ENCODE data around the gene CKB. TPM values are rescaled to one million over a fixed set of nuclear protein-coding genes. Genes with fewer than 3 reads are reported as not detected.

CKB gene
- polyA plus RNA-seq, 1 donor (not counting 4 experiments of a cell fraction or from before 2014, with no cell fraction given), result 10.0 TPM

DNA sequence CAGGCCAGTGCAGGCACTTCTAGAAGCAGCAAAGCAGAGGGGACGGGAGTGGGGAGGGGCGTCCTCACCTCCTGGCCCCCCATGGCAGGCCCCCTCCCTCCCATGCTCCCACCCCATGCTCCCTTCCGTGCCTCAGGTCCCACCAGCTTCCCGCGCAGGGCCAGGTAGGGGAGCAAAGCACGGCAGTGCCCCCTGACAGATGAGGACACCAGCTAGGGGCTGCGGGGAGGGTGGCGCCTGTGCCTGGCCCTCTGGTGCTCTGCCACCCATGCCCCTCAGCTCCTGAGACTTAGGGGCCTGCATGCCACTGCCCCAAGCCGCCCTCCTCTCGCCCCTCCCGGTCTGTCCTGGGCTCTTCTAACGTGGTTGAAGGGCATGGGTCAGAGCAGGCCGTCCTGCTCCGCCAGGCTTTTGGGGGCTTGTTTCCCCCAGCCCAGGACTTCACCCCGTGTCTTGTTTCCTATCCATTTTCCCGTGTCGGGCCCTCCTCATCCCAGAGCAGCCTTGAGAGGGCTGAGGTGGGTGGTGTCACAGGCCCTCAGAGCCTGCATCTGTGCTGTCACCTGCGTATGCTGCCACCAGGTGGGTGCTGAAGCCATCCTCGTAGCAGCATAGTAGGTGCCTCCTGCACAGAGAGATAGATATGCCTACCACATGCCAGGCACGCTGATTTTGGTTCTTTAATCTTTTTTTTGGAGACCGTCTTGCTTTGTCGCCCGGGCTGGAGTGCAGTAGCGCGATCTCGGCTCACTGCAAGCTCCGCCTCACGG lies 16.6 kb upstream of the CKB start:
- no peak overlapping the region for H3K9ac ChIP-seq (ENCODE audit: control insufficient read depth, extremely low read depth, insufficient read depth, low read length)
- TF ChIP-seq CTCF (optimal IDR thresholded peaks at IDR 0.05 in 1 of 3, IDR thresholded peaks at IDR 0.05 in 1 of 3, conservative IDR thresholded peaks at IDR 0.05 in 1 of 3; ENCODE audit: extremely low read depth in 1 of 3, insufficient read depth in 2 of 3, low read length in 3 of 3) (no peak), EZH2 (IDR thresholded peaks at IDR 0.05; ENCODE audit: low read length) (no peak)
- FAIRE-seq (no peak), DNase-seq (ENCODE audit: low read depth, low spot score) (no peak)
- H3K36me3 ChIP-seq (ENCODE audit: control insufficient read depth in 2 of 2, extremely low read depth in 1 of 2, insufficient read depth in 2 of 2, low read length in 2 of 2), result peaks cover 0 to 8% of the 10 kb centered on the region in 2 experiments
- no peak overlapping the region for H2AFZ ChIP-seq (ENCODE audit: control insufficient read depth, low read length)
- H3K27me3 ChIP-seq (ENCODE audit: control insufficient read depth, extremely low read depth, insufficient read depth, low read length), result no peaks in the 10 kb centered on the region
- H3K4me2 ChIP-seq (ENCODE audit: control insufficient read depth, extremely low read depth, insufficient read depth, low read depth, low read length), result no peak overlapping the region
- H3K4me1 ChIP-seq (ENCODE audit: control insufficient read depth, extremely low read depth, insufficient read depth, low read length), result peaks cover 31% of the 10 kb centered on the region
- no peaks in the 10 kb centered on the region for H3K79me2 ChIP-seq (ENCODE audit: control insufficient read depth, insufficient read depth, low read length)
- H3K27ac ChIP-seq (ENCODE audit: control insufficient read depth, insufficient read depth, low read length), result no peak overlapping the region
- dilution Hi-C loops (cut with MboI; ENCODE audit: extremely low pct_ligation_motif_present, low sequenced_read_pairs), result no loop called here
- H3K4me3 ChIP-seq (ENCODE audit: control insufficient read depth in 2 of 3, extremely low read depth in 1 of 3, insufficient read depth in 2 of 3, low read depth in 1 of 3, low read length in 3 of 3), result no peak overlapping the region
- H4K20me1 ChIP-seq (ENCODE audit: control insufficient read depth, extremely low read depth, insufficient read depth, low read length), result no peaks in the 10 kb centered on the region
- H3K9me3 ChIP-seq (ENCODE audit: control insufficient read depth, low read depth, low read length), result no peaks in the 10 kb centered on the region
- H3K9me1 ChIP-seq (ENCODE audit: control insufficient read depth, extremely low read depth, insufficient read depth, low read length), result no peaks in the 10 kb centered on the region

- TF ChIP-seq CTCF (optimal IDR thresholded peaks at IDR 0.05 in 1 of 3, IDR thresholded peaks at IDR 0.05 in 1 of 3, conservative IDR thresholded peaks at IDR 0.05 in 1 of 3; ENCODE audit: extremely low read depth in 1 of 3, insufficient read depth in 2 of 3, low read length in 3 of 3) (no peak), EZH2 (IDR thresholded peaks at IDR 0.05; ENCODE audit: low read length) (no peak)
- Histone ChIP-seq H3K4me2 (ENCODE audit: control insufficient read depth, extremely low read depth, insufficient read depth, low read depth, low read length) (no peak overlapping the region), H3K9me1 (ENCODE audit: control insufficient read depth, extremely low read depth, insufficient read depth, low read length) (no peaks in the 10 kb centered on the region), H3K27ac (ENCODE audit: control insufficient read depth, insufficient read depth, low read length) (no peak overlapping the region), H3K27me3 (ENCODE audit: control insufficient read depth, extremely low read depth, insufficient read depth, low read length) (no peaks in the 10 kb centered on the region), H3K36me3 (ENCODE audit: control insufficient read depth in 2 of 2, extremely low read depth in 1 of 2, insufficient read depth in 2 of 2, low read length in 2 of 2) (peaks cover 0 to 9% of the 10 kb centered on the region in 2 experiments), H3K9ac (ENCODE audit: control insufficient read depth, extremely low read depth, insufficient read depth, low read length) (no peak overlapping the region), H3K79me2 (ENCODE audit: control insufficient read depth, insufficient read depth, low read length) (no peaks in the 10 kb centered on the region), H3K9me3 (ENCODE audit: control insufficient read depth, low read depth, low read length) (no peaks in the 10 kb centered on the region), H3K4me3 (ENCODE audit: control insufficient read depth in 2 of 3, extremely low read depth in 1 of 3, insufficient read depth in 2 of 3, low read depth in 1 of 3, low read length in 3 of 3) (no peak overlapping the region), H4K20me1 (ENCODE audit: control insufficient read depth, extremely low read depth, insufficient read depth, low read length) (no peaks in the 10 kb centered on the region), H2AFZ (ENCODE audit: control insufficient read depth, low read length) (no peak overlapping the region), H3K4me1 (ENCODE audit: control insufficient read depth, extremely low read depth, insufficient read depth, low read length) (peaks cover 29% of the 10 kb centered on the region)
- FAIRE-seq, result no peak
- no peak for DNase-seq (ENCODE audit: low read depth, low spot score)
- dilution Hi-C loops (cut with MboI; ENCODE audit: extremely low pct_ligation_motif_present, low sequenced_read_pairs), result no loop called here
Measured at GRCh38 chr14:103538291-103539055, 15.8 kb upstream of the CKB start.
